NK-92 (cell line): ENCODE data around the gene C22orf42.
"Not testable (repeated sequence)": the region's sequence is repeated elsewhere in the genome, so short reads cannot be mapped to it uniquely, and the experiment has no call there.

Experiments used
- DNase-seq: peaks from one replicate; lab custom pipeline; 2025; ENCODE audit not compliant: unreplicated experiment; lab: John Stamatoyannopoulos, UW

Gene C22orf42

DNA sequence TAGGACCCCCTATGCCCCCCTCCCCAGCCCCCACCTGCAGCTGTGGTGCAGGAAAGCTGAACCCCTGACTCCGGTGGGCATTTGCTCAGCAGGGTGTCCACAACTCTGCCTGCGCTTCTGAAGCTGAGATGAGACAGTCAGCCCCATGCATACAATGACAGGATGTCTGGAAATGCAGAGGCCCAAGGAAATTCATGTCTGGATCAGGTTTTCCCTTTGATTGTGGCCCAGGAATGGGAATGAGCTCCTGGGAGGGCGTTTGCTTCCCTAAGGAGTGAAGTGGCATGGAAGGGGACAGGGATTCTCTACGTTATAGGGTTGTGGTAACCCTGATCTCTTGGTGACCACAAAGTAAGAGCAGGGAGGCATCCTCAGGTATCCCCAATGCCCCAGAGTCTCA, 22.2 kb downstream of the C22orf42 start:
- DNase-seq = not testable (repeated sequence)

DNA sequence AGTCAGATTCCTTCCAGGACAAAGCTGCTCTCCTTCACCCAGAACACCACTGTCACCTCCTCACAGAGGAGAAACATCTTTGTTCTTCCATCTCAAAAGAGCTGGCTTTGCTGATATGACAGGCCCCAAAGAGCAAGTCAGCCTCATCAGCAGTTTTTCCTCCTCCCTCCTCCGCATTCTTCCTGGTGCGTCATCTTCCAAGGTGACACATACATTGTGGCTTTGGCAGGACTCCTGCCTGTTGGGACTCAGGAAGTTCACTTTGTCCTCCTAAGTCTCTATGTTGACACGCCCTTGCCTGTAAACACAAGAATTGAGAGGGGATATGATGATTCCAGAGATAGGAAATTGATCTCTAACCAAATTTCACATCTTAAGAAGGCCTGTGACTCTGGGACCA, 23.1 kb downstream of the C22orf42 start:
- DNase-seq = not testable (repeated sequence)

DNA sequence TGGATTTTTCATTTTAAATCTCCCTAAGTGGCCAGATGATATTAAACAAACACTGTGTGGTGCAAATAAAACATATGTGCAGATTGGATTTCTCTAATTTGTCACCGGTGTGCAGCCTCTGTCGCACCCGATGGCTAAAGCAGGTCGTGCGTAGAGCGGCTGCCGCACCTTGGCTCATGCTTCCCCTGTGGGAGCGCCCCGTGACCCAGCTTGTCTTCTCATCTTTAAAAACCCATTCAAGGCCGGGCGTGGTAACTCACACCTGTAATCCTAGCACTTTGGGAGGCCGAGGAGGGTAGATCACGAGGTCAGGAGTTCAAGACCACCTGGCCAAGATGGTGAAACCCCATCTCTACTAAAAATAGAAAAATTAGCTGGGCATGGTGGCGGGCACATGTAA, 24.3 kb downstream of the C22orf42 start:
- not testable (repeated sequence) for DNase-seq

DNA sequence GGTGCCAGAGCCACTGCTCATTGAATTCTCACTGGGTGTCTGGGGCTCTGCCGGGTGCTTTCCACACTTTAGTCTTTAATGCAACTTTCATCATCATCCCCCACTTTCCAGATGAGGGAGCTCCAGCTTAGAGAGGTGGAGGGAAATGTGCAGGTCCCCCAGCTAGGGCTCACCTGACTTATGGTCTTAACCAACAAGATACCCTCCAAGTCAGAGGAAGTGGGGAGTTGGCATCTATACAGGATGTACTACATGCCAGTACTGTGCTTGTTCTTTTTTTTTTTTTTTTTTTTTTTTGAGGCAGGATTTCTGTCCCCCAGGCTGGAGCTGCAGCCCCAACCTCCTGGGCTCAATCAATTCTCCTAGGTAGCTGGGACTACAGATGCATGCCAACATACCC, 26.3 kb downstream of the C22orf42 start:
- no peak for DNase-seq

DNA sequence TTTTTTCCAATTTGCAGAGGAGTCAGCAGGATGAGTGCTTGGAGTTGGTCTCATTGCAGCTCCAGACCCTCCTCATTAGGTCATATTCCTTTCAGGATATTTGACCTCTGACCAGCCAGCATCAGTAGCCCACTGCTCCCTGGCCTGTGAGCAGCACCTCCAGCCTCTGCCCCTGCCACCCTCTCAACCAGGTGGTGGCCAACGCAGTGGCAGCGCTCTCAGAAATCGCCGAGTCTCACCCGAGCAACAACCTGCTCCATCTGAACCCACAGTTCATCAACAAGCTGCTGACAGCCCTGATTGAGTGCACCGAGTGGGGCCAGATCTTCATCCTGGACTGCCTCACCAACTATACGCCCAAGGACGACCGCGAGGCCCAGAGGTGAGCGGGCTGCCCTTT, 27.0 kb downstream of the C22orf42 start:
- DNase-seq = no peak

DNA sequence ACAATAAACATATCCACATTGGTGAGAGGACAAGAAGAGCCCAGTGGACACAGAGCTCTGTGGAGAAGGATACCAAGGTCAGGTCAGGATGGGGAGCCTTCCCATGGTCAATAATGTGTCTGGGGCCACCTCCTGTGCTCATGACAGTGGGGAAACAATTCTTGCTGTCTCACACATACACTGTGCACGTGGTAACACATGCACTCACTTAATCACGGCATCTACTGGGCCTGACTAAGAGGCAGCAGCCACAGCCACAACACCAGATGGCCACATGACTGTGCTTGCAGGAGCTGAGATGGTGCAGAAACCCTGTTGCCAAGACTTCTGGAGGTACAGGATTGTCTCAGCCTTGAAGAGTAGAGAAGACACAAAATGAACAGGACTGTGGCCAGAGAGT, 28.6 kb downstream of the C22orf42 start:
- DNase-seq = no peak

DNA sequence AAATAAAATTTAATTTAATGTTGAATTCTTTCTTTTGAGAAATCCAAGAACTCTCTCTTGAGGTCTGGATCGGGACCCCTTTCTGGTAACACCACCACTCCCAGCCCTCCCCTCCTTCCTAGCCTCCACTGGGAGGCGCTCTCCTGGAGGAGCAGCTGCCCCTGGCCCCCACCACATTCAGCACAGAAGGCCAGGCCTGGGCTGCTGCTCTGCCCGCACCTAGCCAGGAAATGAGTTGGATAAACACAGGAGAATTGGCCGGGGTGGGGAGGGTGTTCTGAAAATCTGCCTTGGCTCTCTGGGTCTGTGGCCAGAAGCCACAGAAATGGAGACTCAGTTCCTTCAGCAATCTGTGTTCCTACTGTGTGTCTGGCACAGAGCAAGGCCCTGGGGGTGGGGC, 31.2 kb downstream of the C22orf42 start:
- no peak for DNase-seq

DNA sequence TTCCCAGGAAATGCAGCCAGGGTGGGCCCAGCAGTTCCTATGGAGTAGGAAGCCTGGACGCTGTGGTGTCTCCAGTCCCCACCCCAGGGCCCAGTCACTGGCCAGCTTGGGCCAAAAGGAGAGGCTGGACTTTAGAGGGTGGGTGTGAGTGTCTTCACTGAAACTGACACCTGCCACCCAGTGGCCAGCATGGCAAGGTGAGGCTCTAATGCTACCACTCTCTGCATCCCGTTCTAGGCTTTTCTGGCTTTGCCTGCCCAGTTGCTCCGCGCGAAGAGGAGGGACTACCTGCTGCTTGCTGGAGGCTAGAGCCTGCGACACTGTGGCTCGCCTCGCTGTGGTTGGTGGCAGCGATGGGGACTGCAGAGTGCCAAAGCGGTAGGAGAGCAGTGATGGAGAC, 35.4 kb downstream of the C22orf42 start:
- no peak for DNase-seq

DNA sequence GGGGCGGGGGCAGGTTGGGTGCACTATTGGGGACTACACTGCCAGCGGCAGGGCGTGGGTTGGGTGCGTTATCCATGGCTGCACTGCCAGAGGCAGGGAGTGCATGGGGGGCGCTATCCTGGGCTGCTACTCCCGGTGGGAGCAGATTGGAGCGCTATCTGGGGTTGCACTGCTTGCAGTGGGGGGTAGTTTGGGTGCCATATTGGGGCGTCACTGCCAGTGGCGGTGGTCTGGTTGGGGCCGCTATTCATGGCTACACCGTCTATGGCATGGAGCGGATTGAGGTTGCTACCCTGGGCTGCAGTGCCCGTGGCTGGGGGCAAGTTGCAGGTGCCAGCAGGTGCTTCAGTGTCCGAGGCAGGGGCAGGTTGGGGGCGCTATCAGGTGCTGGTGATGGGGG, 36.2 kb downstream of the C22orf42 start:
- DNase-seq = no peak

DNA sequence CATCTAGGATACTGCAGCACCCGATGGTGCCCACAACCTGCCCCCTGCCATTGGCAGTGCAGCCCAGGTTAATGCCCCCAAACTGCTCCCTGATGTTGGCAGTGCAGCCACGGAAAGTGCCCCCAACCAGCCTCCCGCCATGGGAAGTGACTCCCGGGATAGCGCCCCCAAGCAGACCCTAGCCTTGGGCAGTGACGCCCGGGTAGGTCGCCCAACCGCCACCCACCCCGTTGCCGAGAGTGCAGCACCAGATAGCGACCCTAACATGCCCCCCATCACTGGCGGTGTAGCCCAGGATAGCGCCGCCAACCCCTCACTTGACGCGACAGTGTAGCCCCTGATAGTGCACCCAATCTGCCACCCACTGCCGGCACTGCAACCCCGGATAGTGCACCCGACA, 38.5 kb downstream of the C22orf42 start:
- DNase-seq = no peak

DNA sequence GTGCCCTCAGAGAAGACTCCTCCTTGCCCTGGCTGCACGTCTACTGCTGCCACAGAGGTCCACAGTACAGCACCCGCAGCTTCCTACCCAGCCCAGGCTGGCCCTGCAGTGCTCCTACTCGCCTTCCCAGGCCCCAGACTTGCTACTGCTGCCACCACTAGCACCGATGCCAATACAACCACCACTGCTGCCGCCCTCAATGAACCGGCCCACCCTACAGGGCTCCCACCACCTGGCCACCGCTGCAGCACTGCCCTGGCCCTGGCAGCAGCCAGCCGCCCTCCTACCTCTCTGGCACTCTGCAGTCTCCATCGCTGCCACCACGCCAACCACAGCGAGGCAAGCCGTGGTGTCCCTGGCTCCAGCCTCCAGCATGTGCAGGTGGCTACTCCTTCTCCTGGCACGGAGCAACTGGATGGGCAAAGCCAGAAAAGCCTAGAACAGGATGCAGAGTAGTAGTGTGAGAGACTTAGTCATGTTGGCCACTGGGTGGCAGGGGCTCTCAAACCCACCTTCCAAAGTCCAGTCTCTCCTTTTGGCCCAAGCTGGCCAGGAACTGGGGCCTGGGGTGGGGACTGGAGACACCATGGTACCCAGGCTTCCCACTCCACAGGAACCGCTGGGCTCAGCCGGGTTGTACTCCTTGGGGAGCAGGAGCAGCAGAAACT, 39.4 kb downstream of the C22orf42 start:
- DNase-seq = no peak

DNA sequence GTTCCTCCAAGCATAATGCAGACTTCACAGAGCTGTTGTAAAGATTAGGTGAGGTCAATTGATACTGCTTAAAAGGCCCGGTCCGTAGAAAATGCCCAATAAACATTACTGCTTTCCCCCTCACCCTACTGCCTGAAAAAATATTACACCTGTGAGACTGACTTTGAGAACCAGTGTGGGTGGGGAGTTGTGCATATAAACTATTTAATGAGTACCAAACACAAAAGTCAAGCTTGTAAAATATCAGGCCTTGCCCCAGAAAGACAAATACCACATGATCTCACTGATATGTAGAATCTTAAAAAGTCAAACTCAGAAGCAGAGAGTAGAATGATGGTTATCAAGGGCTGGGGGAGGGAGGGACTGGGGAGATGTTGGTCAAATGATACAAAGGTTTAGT, 46.7 kb downstream of the C22orf42 start:
- DNase-seq = no peak

DNA sequence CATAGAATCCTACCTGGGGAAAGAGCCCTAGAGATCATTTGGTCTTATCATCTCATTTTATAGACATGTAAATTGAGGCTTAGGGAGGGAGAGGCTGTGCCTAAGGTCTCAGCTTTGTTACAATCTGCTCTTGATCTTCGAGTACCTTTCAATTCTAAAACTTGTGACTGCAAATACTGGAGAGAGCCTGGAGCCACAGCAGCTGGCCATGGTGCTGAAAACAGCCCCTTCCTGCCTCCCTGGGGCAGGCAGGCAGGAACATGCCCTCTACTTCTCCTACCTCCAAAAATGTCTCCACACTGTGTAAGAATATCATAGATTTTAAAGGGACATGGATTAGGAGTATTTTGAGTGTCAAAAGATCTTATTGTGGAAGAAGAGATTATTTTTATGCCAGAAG, 52.2 kb downstream of the C22orf42 start:
- DNase-seq = no peak

DNA sequence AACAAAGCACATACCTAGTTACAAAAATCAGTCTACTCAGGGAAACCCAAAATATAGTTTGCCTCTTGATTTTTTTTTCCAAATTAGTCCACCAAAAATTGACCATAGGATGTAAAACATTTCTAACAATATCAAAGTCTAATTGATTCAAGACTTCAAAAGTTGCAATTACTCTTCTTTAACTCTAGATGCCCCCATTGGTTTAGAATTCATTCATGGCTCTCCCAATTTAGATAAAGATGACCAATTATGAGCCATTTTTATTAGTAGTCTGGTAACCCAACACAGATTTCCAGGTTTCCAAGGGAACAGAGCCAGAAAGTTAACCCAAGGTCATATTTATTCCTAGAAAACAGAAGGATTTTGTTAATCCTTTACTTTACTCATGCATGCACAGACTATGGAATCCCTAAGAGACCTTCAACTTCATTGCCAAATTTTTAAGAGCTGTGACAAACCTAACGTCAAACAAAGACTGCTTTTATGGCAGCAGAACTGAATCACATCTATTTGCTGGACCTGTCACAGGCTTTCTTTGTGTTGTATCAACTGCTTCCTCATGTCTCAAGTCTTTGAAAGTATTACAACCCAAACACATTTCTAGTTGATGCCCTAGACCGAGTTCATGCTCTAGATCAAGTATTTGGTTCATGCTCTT, 55.3 kb downstream of the C22orf42 start:
- DNase-seq = no peak

DNA sequence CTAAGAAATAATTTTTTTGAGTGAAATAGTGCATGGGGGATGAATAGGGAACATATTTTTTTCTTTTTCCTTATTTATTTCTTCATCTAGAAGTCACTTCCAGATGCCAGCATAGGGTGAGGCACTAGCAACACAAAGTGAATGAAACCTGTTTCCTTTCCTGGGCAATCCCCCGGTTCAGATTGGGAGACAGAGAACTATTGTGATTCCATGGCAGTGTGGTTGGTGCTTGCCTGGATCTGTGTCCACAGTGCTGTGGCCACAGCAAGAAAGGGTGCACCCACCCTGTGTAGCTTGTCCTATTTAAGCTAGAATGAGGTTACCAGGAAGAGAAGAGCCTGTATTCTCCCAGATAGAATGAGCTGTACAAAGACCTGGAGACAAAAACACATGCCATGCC, 58.4 kb downstream of the C22orf42 start:
- no peak for DNase-seq
